Caco-2 (cell line): ENCODE measurements around the gene TCTN1. TPM values are rescaled to one million over a fixed set of nuclear protein-coding genes. Genes with fewer than 3 reads are reported as not detected.
A peak's percentile ranks its signal among the peaks of the same experiment; 100 is the strongest.

Source experiments
- BruUV-seq: library from RNA; stranded (reverse); fragments of 400-500 nt; replicated peaks from 2 replicates; lab custom pipeline; 2021; lab: Mats Ljungman, UMichigan
- CTCF ChIA-PET: fragments of 300-600 bp; sonication (Branson Sonifier 250); formaldehyde crosslinking; loops from one replicate; lab custom pipeline; 2022; ENCODE audit warnings: antibody characterized with exemption; lab: Charles Lee
- POLR2A ChIA-PET: fragments of 300-600 bp; sonication (Branson Sonifier 250); formaldehyde crosslinking; loops from one replicate; lab custom pipeline; 2022; ENCODE audit warnings: antibody characterized with exemption; lab: Charles Lee
- DNase-seq, 2 experiments: peaks; one replicate each; pipeline versions ENCODE4 v3.0.0 to v3.0.0-alpha.2; 2020 to 2022
- H3K27me3 ChIP-seq: replicated peaks from 2 replicates; pipeline ENCODE4 v1.6.0; 2011; ENCODE audit warnings: low read length; ENCODE audit not compliant: control insufficient read depth, insufficient read depth
- H3K36me3 ChIP-seq: 2 replicates; pipeline ENCODE4 v1.5.1; 2011; ENCODE audit warnings: low read length; ENCODE audit not compliant: control insufficient read depth, insufficient read depth
- H3K4me1 ChIP-seq: fragments of 250-450 bp; sonication (Bioruptor Pico); 2 replicates; pipeline ENCODE4 v1.5.1; 2020; ENCODE audit warnings: mild to moderate bottlenecking
- H3K4me3 ChIP-seq: 2 replicates; pipeline ENCODE4 v1.5.1; 2011; ENCODE audit warnings: low read depth, mild to moderate bottlenecking, control low read depth, low read length
- H3K9me3 ChIP-seq: fragments of 250-450 bp; sonication (Bioruptor Pico); 2 replicates; pipeline ENCODE4 v1.5.1; 2020; ENCODE audit warnings: mild to moderate bottlenecking, moderate library complexity
- H3K27ac Mint-ChIP-seq: one replicate; pipeline ENCODE4 v1.8.0; 2022; ENCODE audit warnings: mixed read lengths; ENCODE audit not compliant: unreplicated experiment
- H3K27me3 Mint-ChIP-seq: one replicate; pipeline ENCODE4 v1.8.0; 2022; ENCODE audit warnings: mixed read lengths; ENCODE audit not compliant: insufficient read depth, unreplicated experiment
- H3K36me3 Mint-ChIP-seq: one replicate; pipeline ENCODE4 v1.8.0; 2022; ENCODE audit warnings: mild to moderate bottlenecking, mixed read lengths; ENCODE audit not compliant: insufficient read depth, unreplicated experiment
- H3K4me1 Mint-ChIP-seq: one replicate; pipeline ENCODE4 v1.8.0; 2022; ENCODE audit warnings: low read depth, mixed read lengths; ENCODE audit not compliant: unreplicated experiment
- H3K4me3 Mint-ChIP-seq: one replicate; pipeline ENCODE4 v1.8.0; 2022; ENCODE audit warnings: mild to moderate bottlenecking, moderate library complexity, mixed read lengths; ENCODE audit not compliant: unreplicated experiment
- H3K9me3 Mint-ChIP-seq: one replicate; pipeline ENCODE4 v1.8.0; 2022; ENCODE audit warnings: mixed read lengths; ENCODE audit not compliant: unreplicated experiment
- intact Hi-C: fragments of 100-400 bp; cut with micrococcal nuclease; formaldehyde crosslinking; loops from one replicate; pipeline ENCODE4 v1.10.0; 2022; ENCODE audit not compliant: unreplicated experiment
- total RNA-seq: library from RNA; stranded (reverse); gene quantifications from 2 replicates; pipeline ENCODE4 v1.2.3, GENCODE V29; 2022
- TF ChIP-seq, protein P1 (sequence below), 2 experiments: fragments of 200-600 bp in 1 of 2; IDR thresholded peaks; 1 replicate in 1 of 2; 2 replicates in 1 of 2; pipeline versions ENCODE4 v1.5.1 to v1.8.0; 2011 to 2022; ENCODE audit warnings: antibody characterized with exemption in 1 of 2, control low read depth in 1 of 2, inconsistent platforms in 1 of 2, low read depth in 1 of 2, low read length in 1 of 2, mild to moderate bottlenecking in 1 of 2, moderate library complexity in 1 of 2; ENCODE audit not compliant: insufficient read depth in 1 of 2, severe bottlenecking in 1 of 2, unreplicated experiment in 1 of 2

The TCTN1 gene
- total RNA-seq, 1 experiment from 2014 or later: 13.8 TPM

DNA sequence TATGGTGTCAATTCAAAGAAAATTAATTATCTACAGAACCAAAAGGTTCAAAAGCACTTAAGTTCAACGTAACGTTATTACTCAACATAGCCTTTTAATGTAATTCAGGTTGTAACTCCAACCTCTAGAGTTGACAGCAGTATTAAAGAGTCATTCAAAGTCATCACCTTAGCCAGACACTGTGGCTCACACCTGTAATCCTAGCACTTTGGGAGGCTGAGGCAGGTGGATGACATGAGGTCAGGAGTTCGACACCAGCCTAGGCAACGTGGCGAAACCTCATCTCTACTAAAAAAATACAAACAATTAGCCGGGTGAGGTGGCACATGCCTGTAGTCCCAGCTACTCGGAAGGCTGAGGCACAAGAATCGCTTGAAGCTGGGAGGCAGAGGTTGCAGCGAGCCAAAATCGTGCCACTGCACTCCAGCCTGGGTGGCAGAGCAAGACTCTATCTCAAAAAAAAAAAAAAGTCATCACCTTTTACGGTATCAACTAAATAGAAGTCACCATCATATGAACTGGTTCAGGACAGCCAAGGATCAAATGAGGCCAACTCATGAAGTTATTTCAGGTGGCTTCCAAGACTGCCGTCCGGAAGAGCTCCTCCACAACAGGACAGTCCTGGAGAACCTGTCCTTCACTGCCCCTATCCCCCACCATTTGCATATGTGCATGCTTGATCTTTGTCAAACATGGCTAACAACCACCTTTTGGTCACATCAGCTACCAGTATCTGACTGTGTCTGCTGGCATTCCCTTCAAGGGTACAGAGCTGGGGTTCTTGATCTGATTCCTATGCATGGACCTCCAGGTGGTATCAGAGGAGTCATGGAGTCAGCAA, 35.0 kb upstream of the TCTN1 start:
- Mint-ChIP-seq H3K27me3 (no peaks in the 10 kb centered on the region), H3K4me3 (no peak overlapping the region), H3K4me1 (peaks cover 28% of the 10 kb centered on the region), H3K36me3 (peaks cover 6% of the 10 kb centered on the region), H3K27ac (no peak overlapping the region), H3K9me3 (no peaks in the 10 kb centered on the region)
- Histone ChIP-seq H3K4me3 (no peak overlapping the region), H3K36me3 (no peaks in the 10 kb centered on the region), H3K9me3 (no peaks in the 10 kb centered on the region), H3K4me1 (peaks cover 25% of the 10 kb centered on the region), H3K27me3 (no peaks in the 10 kb centered on the region)
- DNase-seq: no peak
- TF ChIP-seq, protein P1, sequence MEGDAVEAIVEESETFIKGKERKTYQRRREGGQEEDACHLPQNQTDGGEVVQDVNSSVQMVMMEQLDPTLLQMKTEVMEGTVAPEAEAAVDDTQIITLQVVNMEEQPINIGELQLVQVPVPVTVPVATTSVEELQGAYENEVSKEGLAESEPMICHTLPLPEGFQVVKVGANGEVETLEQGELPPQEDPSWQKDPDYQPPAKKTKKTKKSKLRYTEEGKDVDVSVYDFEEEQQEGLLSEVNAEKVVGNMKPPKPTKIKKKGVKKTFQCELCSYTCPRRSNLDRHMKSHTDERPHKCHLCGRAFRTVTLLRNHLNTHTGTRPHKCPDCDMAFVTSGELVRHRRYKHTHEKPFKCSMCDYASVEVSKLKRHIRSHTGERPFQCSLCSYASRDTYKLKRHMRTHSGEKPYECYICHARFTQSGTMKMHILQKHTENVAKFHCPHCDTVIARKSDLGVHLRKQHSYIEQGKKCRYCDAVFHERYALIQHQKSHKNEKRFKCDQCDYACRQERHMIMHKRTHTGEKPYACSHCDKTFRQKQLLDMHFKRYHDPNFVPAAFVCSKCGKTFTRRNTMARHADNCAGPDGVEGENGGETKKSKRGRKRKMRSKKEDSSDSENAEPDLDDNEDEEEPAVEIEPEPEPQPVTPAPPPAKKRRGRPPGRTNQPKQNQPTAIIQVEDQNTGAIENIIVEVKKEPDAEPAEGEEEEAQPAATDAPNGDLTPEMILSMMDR (IDR thresholded peaks at IDR 0.05; ENCODE audit: insufficient read depth in 1 of 2, low read depth in 1 of 2, low read length in 1 of 2, severe bottlenecking in 1 of 2, unreplicated experiment in 1 of 2): no peak
- POLR2A ChIA-PET: no interaction called here
- intact Hi-C loops: no loop called here
- no TSS peak for BruUV-seq
- CTCF ChIA-PET: no interaction called here

DNA sequence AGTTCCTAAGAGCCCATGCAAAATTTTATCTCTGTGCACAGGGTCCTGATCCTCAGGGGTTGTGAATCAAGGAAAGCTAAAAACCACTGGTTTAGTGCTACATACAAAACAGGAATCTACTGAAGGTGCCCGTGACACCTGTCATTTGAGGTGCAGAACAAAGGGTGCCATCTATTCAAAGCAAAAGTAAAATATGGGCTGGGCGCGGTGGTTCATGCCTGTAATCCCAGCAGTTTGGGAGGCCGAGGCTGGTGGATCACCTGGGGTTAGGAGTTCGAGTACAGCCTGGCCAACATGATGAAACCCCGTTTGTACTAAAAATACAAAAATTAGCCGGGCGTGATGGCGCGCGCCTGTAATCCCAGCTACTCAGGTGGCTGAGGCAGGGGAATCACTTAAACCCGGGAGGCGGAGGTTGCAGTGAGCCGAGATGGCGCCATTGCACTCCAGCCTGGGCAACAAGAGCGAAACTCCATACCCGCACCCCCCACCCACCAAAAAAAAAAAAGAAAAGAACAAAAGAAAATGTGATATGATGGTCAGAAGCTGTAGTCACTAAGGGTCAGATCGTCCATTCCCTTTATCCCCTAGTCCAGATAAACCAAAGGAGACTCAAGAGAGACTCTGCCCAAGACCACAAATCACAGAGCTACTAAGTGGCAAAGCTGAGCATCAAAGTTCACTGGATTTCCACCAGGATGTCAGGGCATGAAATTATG, 34.2 kb upstream of the TCTN1 start:
- no peaks in the 10 kb centered on the region for H3K27me3 ChIP-seq
- intact Hi-C loops: no loop called here
- Mint-ChIP-seq H3K4me1 (peaks cover 33% of the 10 kb centered on the region), H3K36me3 (peaks cover 6% of the 10 kb centered on the region), H3K27ac (no peak overlapping the region), H3K4me3 (no peak overlapping the region), H3K9me3 (no peaks in the 10 kb centered on the region), H3K27me3 (no peaks in the 10 kb centered on the region)
- H3K36me3 ChIP-seq: no peaks in the 10 kb centered on the region
- TF ChIP-seq, protein P1 (IDR thresholded peaks at IDR 0.05; ENCODE audit: insufficient read depth in 1 of 2, low read depth in 1 of 2, low read length in 1 of 2, severe bottlenecking in 1 of 2, unreplicated experiment in 1 of 2): no peak
- no peak overlapping the region for H3K4me3 ChIP-seq
- ChIA-PET CTCF (no interaction called here), POLR2A (no interaction called here)
- BruUV-seq: no TSS peak
- no peaks in the 10 kb centered on the region for H3K9me3 ChIP-seq
- H3K4me1 ChIP-seq: peaks cover 32% of the 10 kb centered on the region
- no peak for DNase-seq

DNA sequence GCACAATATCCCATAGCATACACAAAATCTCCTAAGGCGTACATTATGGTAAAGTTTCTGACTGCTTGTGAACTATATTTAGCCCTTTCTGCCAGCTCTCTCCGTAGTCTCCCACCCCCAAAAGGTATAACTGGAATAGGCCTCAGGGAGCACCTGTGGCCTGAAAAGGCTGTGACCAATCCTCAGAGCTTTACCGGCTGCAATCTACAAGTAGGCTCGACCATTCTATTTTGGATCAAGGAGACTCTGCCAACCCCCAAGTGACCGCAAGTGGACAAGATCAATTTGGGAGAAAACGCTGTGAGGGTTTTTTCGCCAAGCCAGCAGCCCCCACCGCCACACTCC, 32.0 kb upstream of the TCTN1 start:
- peaks cover 21% of the 10 kb centered on the region for H3K4me1 Mint-ChIP-seq
- peak overlapping the region; percentile 85 for H3K27ac Mint-ChIP-seq
- Histone ChIP-seq H3K9me3 (no peaks in the 10 kb centered on the region), H3K4me1 (peaks cover 33% of the 10 kb centered on the region), H3K36me3 (no peaks in the 10 kb centered on the region), H3K4me3 (peak overlapping the region; percentile 96), H3K27me3 (no peaks in the 10 kb centered on the region)
- no peak for DNase-seq
- intact Hi-C loops: loop anchor here (2.0 kb wide), 1 partner anchor 19 kb away; no protein-coding TSS in a partner anchor
- ChIA-PET POLR2A (no interaction called here), CTCF (interaction anchor here (0.9 to 1.2 kb wide), 2 partner anchors 20 to 132 kb away, joined by 3 read pairs; partner anchors contain the start of gene ARPC3)
- H3K4me3 Mint-ChIP-seq: peak overlapping the region; percentile 92
- peaks cover 6% of the 10 kb centered on the region for H3K36me3 Mint-ChIP-seq
- no TSS peak for BruUV-seq
- TF ChIP-seq, protein P1 (IDR thresholded peaks at IDR 0.05; ENCODE audit: insufficient read depth in 1 of 2, low read depth in 1 of 2, low read length in 1 of 2, severe bottlenecking in 1 of 2, unreplicated experiment in 1 of 2): no peak
- no peaks in the 10 kb centered on the region for H3K27me3 Mint-ChIP-seq
- H3K9me3 Mint-ChIP-seq: no peaks in the 10 kb centered on the region
